GM20431 (cell line): ENCODE results near the gene MYCN.

ENCODE experiments used
- in situ Hi-C: fragments of 300-500 bp; cut with MseI, MboI; formaldehyde crosslinking; loops from one replicate; pipeline ENCODE4 v1.15.0; 2020; ENCODE audit warnings: low sequenced_read_pairs; ENCODE audit not compliant: unreplicated experiment

MYCN gene

GRCh38 chr2:15992457-15993231 is 52.3 kb downstream of the MYCN start:
- in situ Hi-C loops, result no loop called here

- in situ Hi-C loops, result no loop called here
Measured at GRCh38 chr2:15993232-15993610, 52.9 kb downstream of the MYCN start.

GRCh38 chr2:15993666-15994065 is 53.3 kb downstream of the MYCN start:
- in situ Hi-C loops, result no loop called here

GRCh38 chr2:15995603-15996002 is 55.3 kb downstream of the MYCN start:
- in situ Hi-C loops, result no loop called here
